GM18907 (cell line): ENCODE measurements around the gene HHLA2.
"Not testable (repeated sequence)": the region's sequence is repeated elsewhere in the genome, so short reads cannot be mapped to it uniquely, and the experiment has no call there.

ENCODE experiments used
- ATAC-seq: cut with Tn5 transposase; IDR thresholded peaks from one replicate; pipeline ENCODE4 v1.9.1; 2021; ENCODE audit warnings: mild to moderate bottlenecking, moderate library complexity; ENCODE audit not compliant: unreplicated experiment

The HHLA2 gene

GRCh38 chr3:108341911-108342310 lies 45.6 kb downstream of the HHLA2 start:
- ATAC-seq, result no peak

- peak; percentile 84 for ATAC-seq
Measured at GRCh38 chr3:108342837-108343486, 46.6 kb downstream of the HHLA2 start.

- ATAC-seq, result no peak
Measured at GRCh38 chr3:108343491-108343890, 47.1 kb downstream of the HHLA2 start.

- ATAC-seq, result no peak
Measured at GRCh38 chr3:108345492-108346205, 49.3 kb downstream of the HHLA2 start.

- ATAC-seq, result no peak
Measured at GRCh38 chr3:108346301-108347227, 50.2 kb downstream of the HHLA2 start.

GRCh38 chr3:108352176-108352575 lies 55.8 kb downstream of the HHLA2 start:
- no peak for ATAC-seq

GRCh38 chr3:108354562-108354961 lies 58.2 kb downstream of the HHLA2 start:
- ATAC-seq, result no peak

GRCh38 chr3:108357042-108357441 lies 60.7 kb downstream of the HHLA2 start:
- no peak for ATAC-seq

GRCh38 chr3:108359011-108359410 lies 62.7 kb downstream of the HHLA2 start:
- ATAC-seq, result no peak

- no peak for ATAC-seq
Measured at GRCh38 chr3:108376026-108376425, 79.7 kb downstream of the HHLA2 start.

GRCh38 chr3:108377384-108377783 lies 81.0 kb downstream of the HHLA2 start:
- ATAC-seq, result no peak

- no peak for ATAC-seq
Measured at GRCh38 chr3:108378153-108378951, 82.0 kb downstream of the HHLA2 start.

- ATAC-seq, result not testable (repeated sequence)
Measured at GRCh38 chr3:108378952-108379342, 82.6 kb downstream of the HHLA2 start.

- ATAC-seq, result no peak
Measured at GRCh38 chr3:108380128-108380795, 83.9 kb downstream of the HHLA2 start.

GRCh38 chr3:108381529-108382140 lies 85.3 kb downstream of the HHLA2 start:
- no peak for ATAC-seq

- ATAC-seq, result no peak
Measured at GRCh38 chr3:108383306-108383705, 87.0 kb downstream of the HHLA2 start.

- ATAC-seq, result no peak
Measured at GRCh38 chr3:108387063-108387462, 90.7 kb downstream of the HHLA2 start.

- ATAC-seq, result peak; percentile 77
Measured at GRCh38 chr3:108388136-108389132, 92.1 kb downstream of the HHLA2 start.
